Putamen (tissue), 1 donor: ENCODE data around the gene SLC25A21.
"Not testable (repeated sequence)": the region's sequence is repeated elsewhere in the genome, so short reads cannot be mapped to it uniquely, and the experiment has no call there.

ENCODE experiments used
- DNase-seq: peaks from one replicate; pipeline ENCODE4 v3.0.0-alpha.2; 2016; ENCODE audit warnings: low spot score

The SLC25A21 gene

DNA sequence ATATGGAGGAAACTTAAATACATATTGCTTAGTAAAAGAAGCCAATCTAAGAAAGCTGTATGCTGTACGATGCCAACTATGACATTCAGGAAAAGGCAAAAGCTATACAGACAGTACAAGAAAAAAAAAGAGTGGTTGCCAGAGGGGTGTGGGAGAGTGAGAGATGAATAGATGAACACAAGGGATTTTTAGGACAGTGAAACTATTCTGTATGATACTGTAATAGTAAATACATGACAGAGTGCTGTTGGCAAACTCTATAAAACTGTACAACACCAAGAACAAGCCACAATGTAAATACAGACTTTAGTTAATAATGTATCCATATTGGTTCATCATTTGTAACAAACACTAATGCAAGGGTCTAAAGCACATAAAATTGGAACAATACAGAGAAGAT lies 14.5 kb upstream of the SLC25A21 start:
- no peak for DNase-seq

GRCh38 chr14:37185670-37186069 lies 13.3 kb upstream of the SLC25A21 start:
- no peak for DNase-seq

- not testable (repeated sequence) for DNase-seq
Observed at GRCh38 chr14:37184520-37184919, 12.1 kb upstream of the SLC25A21 start.

- no peak for DNase-seq
Observed at GRCh38 chr14:37181441-37181840, 9.0 kb upstream of the SLC25A21 start.

DNA sequence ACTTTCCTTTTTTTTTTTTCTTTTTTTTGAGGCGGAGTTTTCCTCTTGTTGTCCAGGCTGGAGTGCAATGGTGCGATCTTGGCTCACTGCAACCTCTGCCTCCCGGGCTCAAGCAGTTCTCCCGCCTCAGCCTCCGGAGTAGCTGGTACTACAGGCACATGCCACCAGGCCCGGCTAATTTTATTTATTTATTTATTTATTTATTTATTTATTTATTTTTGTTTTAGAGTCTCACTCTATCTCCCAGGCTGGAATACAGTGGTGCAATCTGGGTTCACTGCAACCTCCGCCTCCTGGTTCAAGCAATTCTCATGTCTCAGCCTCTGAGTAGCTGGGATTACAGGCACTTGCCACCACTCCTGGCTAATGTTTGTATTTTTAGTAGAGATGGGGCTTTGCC lies 8.5 kb upstream of the SLC25A21 start:
- not testable (repeated sequence) for DNase-seq

- DNase-seq, result no peak
Observed at GRCh38 chr14:37179896-37180502, 7.6 kb upstream of the SLC25A21 start.

GRCh38 chr14:37172936-37173614 lies 669 bp upstream of the SLC25A21 start:
- no peak for DNase-seq

- DNase-seq, result no peak
Observed at GRCh38 chr14:37171678-37172023, 755 bp downstream of the SLC25A21 start.

DNA sequence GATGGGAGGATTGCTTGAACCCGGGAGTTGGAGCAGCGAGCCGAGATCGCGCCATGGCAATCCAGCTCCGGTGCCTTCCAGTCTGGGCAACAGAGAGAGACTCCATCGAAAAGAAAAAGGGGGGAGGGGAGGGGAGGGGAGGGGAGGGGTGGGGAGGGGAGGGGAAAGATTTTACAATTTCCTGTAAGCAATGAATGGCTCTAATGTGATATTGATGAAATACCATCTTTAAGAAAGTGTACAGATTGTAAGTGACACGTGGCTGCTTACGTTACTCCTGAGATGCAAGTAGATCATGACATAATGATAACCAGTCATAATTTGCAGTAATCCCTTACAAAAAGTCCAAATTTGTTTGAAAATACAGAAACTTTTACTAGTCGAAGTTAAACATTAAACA lies 1.4 kb downstream of the SLC25A21 start:
- no peak for DNase-seq

DNA sequence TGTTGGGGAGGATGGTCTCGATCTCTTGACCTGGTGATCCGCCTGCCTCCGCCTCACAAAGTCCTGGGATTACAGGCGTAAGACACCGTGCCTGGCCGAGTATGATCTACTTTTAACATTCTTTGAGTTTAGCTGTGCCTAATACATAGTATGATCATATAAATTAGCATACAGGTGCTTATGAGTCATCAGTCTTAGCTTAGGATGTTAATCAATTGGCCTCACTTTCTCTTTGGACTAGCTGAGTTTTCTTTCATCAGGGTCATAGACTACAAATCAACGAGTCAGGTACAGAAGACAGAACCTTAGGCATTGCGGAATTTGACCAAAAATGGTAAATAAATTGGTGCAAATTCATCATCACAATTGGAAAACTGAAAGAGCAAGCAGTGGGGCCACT lies 2.2 kb downstream of the SLC25A21 start:
- DNase-seq, result no peak

DNA sequence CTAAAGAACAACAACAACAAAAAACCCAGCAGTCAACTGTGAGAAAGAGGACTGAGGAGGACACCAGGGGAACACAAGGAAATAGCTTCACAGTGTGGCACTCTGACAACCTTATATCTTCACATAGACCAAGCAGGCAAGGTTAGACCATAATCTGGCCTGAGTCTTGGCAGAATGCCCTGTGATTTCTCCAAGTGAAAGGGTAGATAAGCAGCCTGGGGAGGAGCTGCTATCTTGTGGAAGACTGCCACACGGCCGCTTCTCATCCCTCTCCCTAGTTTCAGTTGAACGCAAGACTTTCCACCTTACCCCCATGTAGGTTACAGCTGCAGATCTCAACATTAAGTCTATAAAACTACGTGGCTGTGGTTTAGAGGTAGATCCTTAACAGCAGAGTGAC lies 3.7 kb downstream of the SLC25A21 start:
- no peak for DNase-seq

DNA sequence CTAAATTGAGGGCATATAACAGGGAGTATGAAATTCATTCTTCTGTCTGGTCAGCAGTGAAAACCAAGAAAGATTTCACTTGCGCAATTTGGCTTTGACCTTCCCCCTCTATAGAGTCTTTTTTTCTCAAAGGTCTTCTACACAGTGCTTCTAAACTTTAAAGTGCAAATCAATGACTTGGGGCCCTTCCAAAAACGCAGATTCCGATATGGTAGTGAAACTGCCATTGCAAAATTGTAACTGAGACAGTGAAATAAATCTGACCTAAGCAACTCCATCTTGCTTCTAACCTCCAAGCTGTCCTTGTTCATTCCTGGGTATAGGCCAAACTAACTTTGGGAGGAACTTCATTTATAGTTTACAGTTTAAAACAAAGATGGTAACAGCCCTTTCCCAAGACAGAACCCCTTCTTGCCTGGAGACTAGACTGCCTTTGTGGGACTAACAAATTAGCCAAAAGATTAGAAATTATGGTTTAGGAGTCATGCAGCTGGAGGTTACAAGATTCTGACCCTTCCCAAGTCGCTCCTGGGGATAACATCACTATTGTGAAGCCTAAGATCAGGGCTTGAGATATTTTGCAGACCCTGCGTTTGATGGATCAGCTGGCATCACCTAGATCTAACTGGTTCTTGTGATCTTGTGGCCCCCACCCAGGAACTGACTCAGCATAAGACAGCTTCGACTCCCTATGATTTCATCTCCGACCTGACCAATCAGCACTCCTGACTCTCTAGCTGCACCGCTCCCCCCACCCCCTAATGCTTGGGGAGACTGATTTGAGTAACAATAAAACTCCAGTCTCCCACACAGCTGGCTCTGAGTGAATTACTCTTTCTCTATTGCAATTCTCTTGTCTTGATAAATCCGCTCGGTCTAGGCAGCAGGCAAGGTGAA lies 5.0 kb downstream of the SLC25A21 start:
- no peak for DNase-seq

DNA sequence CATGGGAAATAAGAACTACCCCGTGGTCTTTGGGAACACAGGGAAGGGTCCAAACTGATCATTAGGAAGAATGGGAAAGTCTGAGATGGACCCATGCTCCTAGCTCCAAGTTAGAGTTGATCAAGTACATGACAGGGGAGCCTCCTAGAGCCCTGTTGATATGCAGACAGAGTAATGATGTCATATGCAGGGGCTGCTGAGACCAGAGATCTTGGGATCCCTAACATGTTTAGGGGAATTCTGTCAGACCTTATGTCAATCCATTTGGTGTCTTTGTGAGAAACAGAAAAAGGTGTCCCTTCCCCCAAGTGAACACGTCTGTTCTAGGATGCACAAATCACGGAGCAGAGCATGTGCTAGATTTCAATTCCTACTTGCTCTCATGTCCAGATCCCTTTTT lies 6.6 kb downstream of the SLC25A21 start:
- DNase-seq, result no peak

DNA sequence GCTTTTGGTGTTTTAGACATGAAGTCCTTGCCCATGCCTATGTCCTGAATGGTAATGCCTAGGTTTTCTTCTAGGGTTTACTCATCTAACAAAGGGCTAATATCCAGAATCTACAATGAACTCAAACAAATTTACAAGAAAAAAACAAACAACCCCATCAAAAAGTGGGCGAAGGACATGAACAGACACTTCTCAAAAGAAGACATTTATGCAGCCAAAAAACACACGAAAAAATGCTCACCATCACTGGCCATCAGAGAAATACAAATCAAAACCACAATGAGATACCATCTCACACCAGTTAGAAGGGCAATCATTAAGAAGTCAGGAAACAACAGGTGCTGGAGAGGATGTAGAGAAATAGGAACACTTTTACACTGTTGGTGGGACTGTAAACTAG lies 10.1 kb downstream of the SLC25A21 start:
- DNase-seq, result not testable (repeated sequence)

GRCh38 chr14:37157987-37158386 lies 14.4 kb downstream of the SLC25A21 start:
- no peak for DNase-seq

- no peak for DNase-seq
Observed at GRCh38 chr14:37153483-37153882, 18.9 kb downstream of the SLC25A21 start.

- no peak for DNase-seq
Observed at GRCh38 chr14:37153005-37153404, 19.4 kb downstream of the SLC25A21 start.

DNA sequence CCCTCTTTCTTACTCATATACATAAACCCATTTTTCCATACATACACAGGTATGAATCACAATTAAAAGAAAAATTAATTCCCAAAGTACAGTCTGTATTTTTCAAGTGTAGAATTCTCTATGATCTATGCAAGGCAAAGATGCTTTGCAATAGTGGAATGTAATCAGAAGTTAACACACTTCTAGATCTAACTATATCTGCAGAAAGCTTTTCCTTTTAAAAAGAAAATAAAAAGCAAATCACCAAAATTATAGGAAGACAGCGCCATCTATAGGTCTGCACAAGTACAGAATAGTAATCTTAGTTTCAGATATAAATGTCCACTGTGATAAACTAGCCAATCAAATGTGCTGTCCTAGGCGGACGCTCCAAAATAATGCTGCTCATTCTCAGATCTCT lies 22.0 kb downstream of the SLC25A21 start:
- DNase-seq, result peak; percentile 9

GRCh38 chr14:37147310-37147880 lies 25.0 kb downstream of the SLC25A21 start:
- DNase-seq, result no peak

DNA sequence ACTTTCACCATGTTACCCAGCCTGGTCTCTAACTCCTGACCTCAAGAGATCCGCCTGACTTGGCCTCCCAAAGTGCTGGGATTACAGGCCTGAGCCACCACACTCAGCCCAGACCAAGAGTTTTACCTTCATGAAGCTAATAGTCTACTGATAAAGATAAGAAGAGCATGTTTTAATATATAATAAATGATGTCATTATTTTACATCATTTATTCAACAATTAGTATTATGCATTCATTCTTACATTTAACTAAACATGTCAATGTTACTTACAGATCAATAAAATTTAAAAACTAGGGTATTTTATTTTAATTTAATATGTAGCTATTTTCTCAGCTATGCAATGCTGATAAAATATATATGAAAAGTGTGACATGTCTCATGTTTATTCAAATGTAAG lies 26.0 kb downstream of the SLC25A21 start:
- not testable (repeated sequence) for DNase-seq

- DNase-seq, result no peak
Observed at GRCh38 chr14:37145395-37145794, 27.0 kb downstream of the SLC25A21 start.

DNA sequence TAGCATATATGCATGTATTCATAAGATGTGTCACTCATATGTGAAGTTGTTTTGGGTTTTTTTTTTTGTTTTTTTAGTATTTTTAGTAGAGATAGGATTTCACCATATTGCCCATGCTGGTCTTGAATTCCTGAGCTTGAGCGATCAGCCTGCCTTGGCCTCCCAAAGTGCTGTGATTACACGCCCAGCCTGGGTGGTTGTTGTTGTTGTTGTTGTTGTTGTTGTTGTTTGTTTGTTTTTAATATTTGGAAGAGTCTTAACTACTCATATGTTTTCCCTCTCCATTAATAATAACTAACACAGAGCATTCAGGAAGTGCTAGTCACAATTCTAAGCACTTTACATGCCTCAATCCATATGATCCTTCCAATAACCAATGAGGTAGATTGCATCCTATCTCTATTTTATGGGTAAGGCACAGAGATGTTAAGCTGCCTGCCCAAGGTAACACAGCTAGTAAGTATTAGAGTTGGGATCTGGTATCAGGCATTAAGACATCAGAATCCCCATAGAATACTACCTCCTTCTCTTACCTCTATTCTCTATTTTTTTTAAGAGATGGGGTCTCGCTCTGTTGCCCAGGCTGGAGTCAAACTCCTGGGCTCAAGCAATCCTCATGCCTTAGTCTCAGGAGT lies 27.6 kb downstream of the SLC25A21 start:
- DNase-seq, result no peak
